Tracheal epithelial cell (primary cell): ENCODE measurements around the gene S1PR5. TPM values are rescaled to one million over a fixed set of nuclear protein-coding genes. Genes with fewer than 3 reads are reported as not detected.

ENCODE experiments used
- total RNA-seq: library from RNA; depleted of rRNA; stranded (reverse); fragments of >200 nt; gene quantifications from 2 replicates; pipeline ENCODE4 v1.2.1, GENCODE V29; 2014

S1PR5 gene, protein sequence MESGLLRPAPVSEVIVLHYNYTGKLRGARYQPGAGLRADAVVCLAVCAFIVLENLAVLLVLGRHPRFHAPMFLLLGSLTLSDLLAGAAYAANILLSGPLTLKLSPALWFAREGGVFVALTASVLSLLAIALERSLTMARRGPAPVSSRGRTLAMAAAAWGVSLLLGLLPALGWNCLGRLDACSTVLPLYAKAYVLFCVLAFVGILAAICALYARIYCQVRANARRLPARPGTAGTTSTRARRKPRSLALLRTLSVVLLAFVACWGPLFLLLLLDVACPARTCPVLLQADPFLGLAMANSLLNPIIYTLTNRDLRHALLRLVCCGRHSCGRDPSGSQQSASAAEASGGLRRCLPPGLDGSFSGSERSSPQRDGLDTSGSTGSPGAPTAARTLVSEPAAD
- total RNA-seq = 10.4 and 25.6 TPM in 2 replicates

DNA sequence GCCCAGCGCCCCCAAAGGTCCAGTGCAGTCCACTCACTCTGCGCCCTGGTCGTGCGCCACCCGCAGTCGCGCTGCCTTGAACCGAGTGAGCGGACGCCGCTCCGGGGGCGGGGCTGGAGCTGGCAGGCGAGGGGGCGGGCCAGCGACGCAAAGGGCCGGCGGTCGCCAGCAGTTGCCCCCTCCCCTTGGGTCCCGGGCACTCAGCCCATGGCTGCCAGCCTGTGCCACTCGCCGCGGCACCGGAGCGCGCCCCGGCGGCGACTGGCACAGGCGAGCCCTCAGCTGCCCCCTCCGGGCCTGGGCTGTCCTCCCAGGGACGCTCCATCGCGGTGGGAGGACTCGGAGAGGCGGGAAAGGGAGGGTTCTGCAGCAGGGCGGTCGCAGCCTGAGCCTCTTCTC lies at the start of gene S1PR5:
TSS of gene S1PR5 (minus strand) at position 87 of the 399 bp plus-strand sequence. CDS start 2,436 bp downstream, outside the sequence.

DNA sequence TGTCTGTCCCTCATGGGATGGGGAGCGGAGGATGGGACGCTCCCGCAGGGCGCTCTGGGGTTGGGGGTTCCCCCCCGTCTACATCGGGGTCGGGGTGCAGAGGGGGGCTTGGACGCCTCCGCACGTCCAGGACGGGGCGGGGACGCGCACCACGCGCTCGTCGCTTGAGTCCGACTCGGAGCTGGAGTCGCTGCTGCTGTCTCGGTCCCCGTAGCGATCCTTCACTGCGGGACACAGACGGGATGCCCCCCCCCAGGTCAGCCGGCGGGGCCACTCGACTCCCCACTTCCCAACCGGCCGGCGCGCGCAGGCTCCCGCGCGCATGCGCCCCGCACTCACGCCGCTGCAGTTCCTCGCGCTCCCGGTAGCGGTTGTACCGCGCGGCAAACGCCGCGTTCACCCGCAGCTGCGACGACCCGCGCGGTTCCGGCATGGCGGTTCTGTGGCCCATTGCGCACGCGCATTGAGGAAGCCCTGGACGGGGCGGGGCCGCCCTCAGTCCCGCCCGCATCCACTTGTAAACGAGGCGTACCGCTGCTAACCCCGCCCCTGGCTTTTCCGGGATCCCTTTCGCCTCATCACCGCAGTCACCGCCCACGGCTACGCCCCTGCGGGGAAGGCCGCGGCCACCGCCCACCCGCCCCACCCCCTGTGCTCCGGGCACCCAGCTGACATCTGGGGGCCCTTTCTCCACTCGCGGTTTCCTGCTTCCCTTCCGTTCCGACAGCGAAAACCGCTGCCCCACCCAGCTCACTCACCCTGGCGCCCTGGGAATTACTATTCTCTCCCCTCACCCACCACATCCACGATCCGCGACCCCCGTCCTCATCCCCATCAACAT lies 48.5 kb upstream of the S1PR5 start, which contains the start of gene KRI1:
TSS of gene KRI1 (minus strand) at position 444 of the 841 bp plus-strand sequence. CDS start at position 433, 11 bp downstream.

DNA sequence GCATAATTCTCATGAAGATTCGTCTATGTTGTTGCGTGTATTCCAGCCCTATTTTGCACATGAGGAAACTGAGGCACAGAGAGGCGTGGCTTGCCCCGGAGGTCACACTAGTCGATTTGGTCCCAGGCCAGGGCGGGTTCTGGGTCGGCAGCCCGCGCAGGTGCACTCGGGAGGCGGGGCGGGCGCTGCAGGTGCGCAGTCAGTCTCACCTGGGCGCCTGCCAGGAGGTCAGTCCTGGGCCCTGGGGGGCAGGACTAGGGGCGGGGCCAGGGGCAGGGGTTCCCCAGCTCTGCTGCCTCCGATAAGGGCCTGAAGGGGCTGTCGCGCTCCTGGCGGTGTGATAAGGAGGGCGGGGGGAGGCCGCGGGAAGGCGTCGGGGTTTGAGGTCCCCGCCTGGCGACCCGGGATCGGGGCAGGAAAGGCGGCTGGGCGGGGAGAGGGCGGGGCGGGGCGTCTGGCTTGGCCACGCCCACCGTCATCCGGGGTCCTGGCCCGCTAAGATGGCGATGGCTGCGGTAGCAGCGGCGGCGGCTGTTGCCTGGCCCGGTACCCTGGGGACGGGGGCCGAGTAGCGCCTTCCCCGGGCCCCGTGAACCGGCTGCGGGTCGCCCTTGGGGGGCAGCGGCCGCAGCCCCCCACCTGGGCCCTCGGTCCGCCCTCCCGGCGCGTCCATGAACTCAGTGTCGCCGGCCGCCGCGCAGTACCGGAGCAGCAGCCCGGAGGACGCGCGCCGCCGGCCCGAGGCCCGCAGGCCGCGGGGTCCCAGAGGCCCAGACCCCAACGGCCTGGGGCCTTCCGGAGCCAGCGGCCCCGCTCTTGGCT lies 26.4 kb upstream of the S1PR5 start, which contains the start of gene ATG4D:
TSS of gene ATG4D (plus strand) at position 485 of the 822 bp plus-strand sequence. CDS start at position 672, 187 bp downstream.

DNA sequence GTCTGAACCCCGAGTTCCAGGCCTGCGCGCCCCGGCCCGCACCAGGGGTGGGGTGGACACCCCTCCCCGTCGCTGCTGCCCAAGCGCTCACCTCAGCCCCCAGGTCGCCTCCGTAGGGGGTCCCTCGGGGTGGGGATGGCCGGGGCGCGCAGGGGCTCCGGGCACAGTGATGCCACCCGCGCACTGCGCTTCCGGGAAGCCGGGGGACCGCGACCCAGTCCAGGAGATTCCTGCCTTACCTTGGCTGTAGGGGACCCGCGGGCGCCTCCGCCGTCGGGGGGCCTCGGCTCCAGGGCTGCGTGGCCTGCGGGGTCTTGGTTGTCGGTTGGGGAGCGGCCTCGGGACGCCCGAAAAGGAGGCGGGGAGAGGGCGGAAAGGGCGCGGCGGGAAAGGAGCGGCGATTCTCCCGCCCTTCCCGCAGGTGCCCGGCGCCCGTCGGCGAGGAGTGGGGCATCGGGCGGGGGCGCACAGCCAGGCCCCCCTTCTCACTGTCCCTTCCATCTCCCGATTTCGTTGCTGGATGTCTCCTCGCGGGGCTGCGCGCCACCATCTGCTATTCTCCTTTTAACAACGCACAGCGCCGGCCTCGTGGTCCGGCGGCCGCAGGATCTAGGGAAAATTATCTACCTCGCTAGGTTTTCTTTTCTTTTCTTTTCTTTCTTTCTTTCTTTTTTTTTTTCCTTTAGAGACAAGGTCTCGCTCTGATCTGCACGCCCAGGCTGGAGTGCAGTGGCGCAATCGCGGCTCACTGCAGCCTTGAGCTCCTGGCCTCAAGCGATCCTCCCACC lies 14.1 kb downstream of the S1PR5 start, which contains the start of gene KEAP1:
TSS of gene KEAP1 (minus strand) at position 355 of the 788 bp plus-strand sequence. CDS start 3,323 bp downstream, outside the sequence.

Other genes starting within 250 kb of the S1PR5 start
- 5.5 and 40.5 TPM in 2 replicates for gene ICAM1, start 246.3 kb downstream of the S1PR5 start, total RNA-seq
- gene ICAM4, start 230.5 kb downstream of the S1PR5 start, total RNA-seq = 32.3 and 40.3 TPM in 2 replicates
- 13.2 and 32.0 TPM in 2 replicates for gene ICAM5, start 227.5 kb downstream of the S1PR5 start, total RNA-seq
- gene ZGLP1, start 207.6 kb downstream of the S1PR5 start, total RNA-seq = 0.21 and 0.48 TPM in 2 replicates
- gene FDX2, start 201.4 kb downstream of the S1PR5 start, total RNA-seq = 23.6 and 28.6 TPM in 2 replicates
- gene RAVER1, start 183.9 kb downstream of the S1PR5 start, total RNA-seq = 7.7 and 8.5 TPM in 2 replicates
- gene ICAM3, start 177.8 kb downstream of the S1PR5 start, total RNA-seq = 3.4 and 4.1 TPM in 2 replicates
- 34.5 and 70.8 TPM in 2 replicates for gene TYK2, start 136.9 kb downstream of the S1PR5 start, total RNA-seq
- 100 and 206 TPM in 2 replicates for gene CDC37, start 113.9 kb downstream of the S1PR5 start, total RNA-seq
- 0.48 and 0.64 TPM in 2 replicates for gene PDE4A, start 96.9 kb downstream of the S1PR5 start, total RNA-seq
- gene KEAP1, start 14.1 kb downstream of the S1PR5 start, total RNA-seq = 56.4 and 81.0 TPM in 2 replicates
- gene ATG4D, start 26.5 kb upstream of the S1PR5 start, total RNA-seq = 30.1 and 58.4 TPM in 2 replicates
- 3.9 and 5.8 TPM in 2 replicates for gene KRI1, start 48.6 kb upstream of the S1PR5 start, total RNA-seq
- gene CDKN2D, start 51.5 kb upstream of the S1PR5 start, total RNA-seq = 8.4 and 12.8 TPM in 2 replicates
- gene AP1M2, start 69.9 kb upstream of the S1PR5 start, total RNA-seq = 109 and 130 TPM in 2 replicates
- 35.6 and 74.2 TPM in 2 replicates for gene SLC44A2, start 108.1 kb upstream of the S1PR5 start, total RNA-seq
- gene ILF3, start 136.9 kb upstream of the S1PR5 start, total RNA-seq = 78.0 and 78.1 TPM in 2 replicates
- 21.3 and 31.3 TPM in 2 replicates for gene QTRT1, start 184.0 kb upstream of the S1PR5 start, total RNA-seq
- 70.3 and 94.5 TPM in 2 replicates for gene DNM2, start 200.6 kb upstream of the S1PR5 start, total RNA-seq